HL-60 (cell line): ENCODE data around the gene HYCC1.

ENCODE experiments used
- DNase-seq, 2 experiments: peaks; one replicate each; pipeline ENCODE4 v3.0.0-alpha.2; 2010 to 2020; ENCODE audit warnings: low read depth in 1 of 2, low spot score in 1 of 2
- H3K27ac ChIP-seq: fragments of 250-450 bp; sonication (Bioruptor Pico); replicated peaks from 2 replicates; pipeline ENCODE4 v1.5.1; 2020; ENCODE audit warnings: mild to moderate bottlenecking, moderate library complexity
- H3K27me3 ChIP-seq: fragments of 250-450 bp; sonication (Bioruptor Pico); 2 replicates; pipeline ENCODE4 v1.5.1; 2021; ENCODE audit warnings: mild to moderate bottlenecking, moderate library complexity; ENCODE audit not compliant: insufficient read depth, poor library complexity, severe bottlenecking
- H3K4me3 ChIP-seq: replicated peaks from 2 replicates; pipeline ENCODE4 v1.5.1; 2011; ENCODE audit warnings: mild to moderate bottlenecking, control low read depth, low read length; ENCODE audit not compliant: insufficient read depth
- GABPA ChIP-seq: IDR thresholded peaks from 2 replicates; pipeline ENCODE4 v1.6.1; 2012; ENCODE audit warnings: low read depth
- POLR2AphosphoS5 ChIP-seq: IDR thresholded peaks from 2 replicates; pipeline ENCODE4 v1.6.1; 2012; ENCODE audit warnings: low read depth
- SPI1 ChIP-seq: IDR thresholded peaks from 2 replicates; pipeline ENCODE4 v1.6.1; 2012; ENCODE audit warnings: low read depth, mild to moderate bottlenecking, borderline replicate concordance
- TF ChIP-seq, protein P1 (sequence below): IDR thresholded peaks from one replicate; pipeline ENCODE4 v1.5.1; 2011; ENCODE audit warnings: low read length, control low read depth, inconsistent platforms; ENCODE audit not compliant: insufficient read depth
- TF ChIP-seq, protein P2 (sequence below): IDR thresholded peaks from 2 replicates; pipeline ENCODE4 v1.6.1; 2012; ENCODE audit warnings: low read depth; ENCODE audit not compliant: insufficient replicate concordance

The HYCC1 gene

DNA sequence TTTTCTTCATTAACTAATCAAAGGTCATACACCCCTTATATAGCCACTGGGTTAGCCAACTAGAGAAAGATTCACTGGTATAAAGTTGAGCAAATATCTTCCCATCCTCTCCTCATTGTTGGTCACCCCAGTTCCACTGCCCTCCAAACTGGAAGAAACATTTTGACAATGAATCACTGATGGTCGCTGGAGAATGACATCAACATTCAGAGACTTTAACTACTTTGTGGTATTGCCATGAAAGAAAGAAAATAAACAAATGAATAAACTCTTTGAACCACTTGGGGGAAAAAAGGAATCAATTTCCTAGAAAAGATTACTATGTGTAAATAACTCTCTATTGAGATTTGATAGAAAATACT, 23.4 kb downstream of the HYCC1 start:
- Histone ChIP-seq H3K4me3 (no peak overlapping the region), H3K27ac (no peak overlapping the region), H3K27me3 (no peaks in the 10 kb centered on the region)
- no peak for DNase-seq
- TF ChIP-seq, protein P1, sequence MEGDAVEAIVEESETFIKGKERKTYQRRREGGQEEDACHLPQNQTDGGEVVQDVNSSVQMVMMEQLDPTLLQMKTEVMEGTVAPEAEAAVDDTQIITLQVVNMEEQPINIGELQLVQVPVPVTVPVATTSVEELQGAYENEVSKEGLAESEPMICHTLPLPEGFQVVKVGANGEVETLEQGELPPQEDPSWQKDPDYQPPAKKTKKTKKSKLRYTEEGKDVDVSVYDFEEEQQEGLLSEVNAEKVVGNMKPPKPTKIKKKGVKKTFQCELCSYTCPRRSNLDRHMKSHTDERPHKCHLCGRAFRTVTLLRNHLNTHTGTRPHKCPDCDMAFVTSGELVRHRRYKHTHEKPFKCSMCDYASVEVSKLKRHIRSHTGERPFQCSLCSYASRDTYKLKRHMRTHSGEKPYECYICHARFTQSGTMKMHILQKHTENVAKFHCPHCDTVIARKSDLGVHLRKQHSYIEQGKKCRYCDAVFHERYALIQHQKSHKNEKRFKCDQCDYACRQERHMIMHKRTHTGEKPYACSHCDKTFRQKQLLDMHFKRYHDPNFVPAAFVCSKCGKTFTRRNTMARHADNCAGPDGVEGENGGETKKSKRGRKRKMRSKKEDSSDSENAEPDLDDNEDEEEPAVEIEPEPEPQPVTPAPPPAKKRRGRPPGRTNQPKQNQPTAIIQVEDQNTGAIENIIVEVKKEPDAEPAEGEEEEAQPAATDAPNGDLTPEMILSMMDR, result no peak
- no peak for TF ChIP-seq SPI1
- no peak for TF ChIP-seq GABPA
- no peak for TF ChIP-seq POLR2AphosphoS5
- TF ChIP-seq, protein P2, sequence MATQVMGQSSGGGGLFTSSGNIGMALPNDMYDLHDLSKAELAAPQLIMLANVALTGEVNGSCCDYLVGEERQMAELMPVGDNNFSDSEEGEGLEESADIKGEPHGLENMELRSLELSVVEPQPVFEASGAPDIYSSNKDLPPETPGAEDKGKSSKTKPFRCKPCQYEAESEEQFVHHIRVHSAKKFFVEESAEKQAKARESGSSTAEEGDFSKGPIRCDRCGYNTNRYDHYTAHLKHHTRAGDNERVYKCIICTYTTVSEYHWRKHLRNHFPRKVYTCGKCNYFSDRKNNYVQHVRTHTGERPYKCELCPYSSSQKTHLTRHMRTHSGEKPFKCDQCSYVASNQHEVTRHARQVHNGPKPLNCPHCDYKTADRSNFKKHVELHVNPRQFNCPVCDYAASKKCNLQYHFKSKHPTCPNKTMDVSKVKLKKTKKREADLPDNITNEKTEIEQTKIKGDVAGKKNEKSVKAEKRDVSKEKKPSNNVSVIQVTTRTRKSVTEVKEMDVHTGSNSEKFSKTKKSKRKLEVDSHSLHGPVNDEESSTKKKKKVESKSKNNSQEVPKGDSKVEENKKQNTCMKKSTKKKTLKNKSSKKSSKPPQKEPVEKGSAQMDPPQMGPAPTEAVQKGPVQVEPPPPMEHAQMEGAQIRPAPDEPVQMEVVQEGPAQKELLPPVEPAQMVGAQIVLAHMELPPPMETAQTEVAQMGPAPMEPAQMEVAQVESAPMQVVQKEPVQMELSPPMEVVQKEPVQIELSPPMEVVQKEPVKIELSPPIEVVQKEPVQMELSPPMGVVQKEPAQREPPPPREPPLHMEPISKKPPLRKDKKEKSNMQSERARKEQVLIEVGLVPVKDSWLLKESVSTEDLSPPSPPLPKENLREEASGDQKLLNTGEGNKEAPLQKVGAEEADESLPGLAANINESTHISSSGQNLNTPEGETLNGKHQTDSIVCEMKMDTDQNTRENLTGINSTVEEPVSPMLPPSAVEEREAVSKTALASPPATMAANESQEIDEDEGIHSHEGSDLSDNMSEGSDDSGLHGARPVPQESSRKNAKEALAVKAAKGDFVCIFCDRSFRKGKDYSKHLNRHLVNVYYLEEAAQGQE, result no peak

DNA sequence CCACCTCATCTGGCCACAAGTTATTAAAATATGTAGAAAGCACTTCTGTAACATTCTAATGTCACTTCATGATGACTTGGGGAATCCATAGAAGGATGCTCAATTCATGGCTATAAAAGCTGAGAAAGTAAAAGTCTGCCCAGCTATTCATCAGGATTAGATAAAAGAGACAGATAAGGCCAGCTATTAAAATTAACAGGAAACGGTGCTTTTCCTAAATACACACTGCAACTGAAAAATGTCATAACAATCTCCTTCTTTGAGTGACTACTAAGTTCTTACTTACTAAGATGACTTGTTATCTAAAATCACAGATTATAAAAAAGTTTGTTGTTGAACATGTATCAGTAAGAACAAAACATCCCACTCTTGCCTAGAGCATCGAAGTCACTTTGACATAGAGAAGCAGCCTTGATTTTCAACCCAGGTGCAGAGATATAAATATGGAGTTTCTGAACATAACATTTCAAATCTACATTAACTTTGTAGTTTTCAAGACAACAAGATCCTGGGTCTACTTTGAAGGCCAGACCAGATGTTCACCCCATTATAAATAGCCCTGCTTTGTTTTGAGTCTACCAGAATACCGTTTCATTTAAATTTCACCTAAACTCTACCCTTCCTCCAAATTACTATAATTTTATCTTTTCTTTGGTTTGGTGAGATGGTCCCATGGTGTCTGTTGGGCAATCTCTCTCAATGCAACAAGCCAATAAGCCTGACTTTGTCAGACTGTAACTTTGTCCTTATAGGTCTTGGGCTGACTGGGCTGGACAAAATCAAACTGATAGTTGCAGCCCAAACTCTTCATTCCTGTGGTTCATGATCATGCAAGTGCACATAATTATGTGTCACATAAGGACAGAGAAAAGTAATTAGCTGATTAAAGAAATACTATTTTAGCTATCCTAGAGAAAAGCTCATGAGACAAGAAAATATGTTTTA, 24.0 kb downstream of the HYCC1 start:
- H3K27ac ChIP-seq, result no peak overlapping the region
- H3K27me3 ChIP-seq, result no peaks in the 10 kb centered on the region
- no peak overlapping the region for H3K4me3 ChIP-seq
- TF ChIP-seq SPI1, result no peak
- DNase-seq, result no peak

DNA sequence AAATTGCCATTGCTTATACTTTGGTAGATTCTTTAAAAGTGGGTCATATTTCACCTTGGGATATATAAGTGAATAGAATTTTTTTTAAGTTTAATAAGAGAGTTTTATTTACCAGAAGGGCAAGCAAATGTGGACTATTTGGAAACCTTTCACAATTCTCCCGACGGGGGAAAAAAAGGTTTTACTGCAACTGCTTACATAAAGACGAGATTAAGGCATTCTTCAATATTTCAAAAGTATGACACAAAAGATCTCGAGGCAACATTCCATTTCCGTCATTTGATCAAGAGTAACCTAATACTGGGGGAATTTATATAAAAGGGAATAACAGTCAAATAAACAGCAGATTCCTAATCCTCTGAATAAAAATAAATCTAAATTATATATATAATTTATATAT, 28.5 kb downstream of the HYCC1 start:
- Histone ChIP-seq H3K4me3 (no peak overlapping the region), H3K27me3 (no peaks in the 10 kb centered on the region), H3K27ac (no peak overlapping the region)
- no peak for DNase-seq
- TF ChIP-seq, protein P1, result no peak
- no peak for TF ChIP-seq SPI1
- no peak for TF ChIP-seq POLR2AphosphoS5
- TF ChIP-seq, protein P2, result no peak
- no peak for TF ChIP-seq GABPA

DNA sequence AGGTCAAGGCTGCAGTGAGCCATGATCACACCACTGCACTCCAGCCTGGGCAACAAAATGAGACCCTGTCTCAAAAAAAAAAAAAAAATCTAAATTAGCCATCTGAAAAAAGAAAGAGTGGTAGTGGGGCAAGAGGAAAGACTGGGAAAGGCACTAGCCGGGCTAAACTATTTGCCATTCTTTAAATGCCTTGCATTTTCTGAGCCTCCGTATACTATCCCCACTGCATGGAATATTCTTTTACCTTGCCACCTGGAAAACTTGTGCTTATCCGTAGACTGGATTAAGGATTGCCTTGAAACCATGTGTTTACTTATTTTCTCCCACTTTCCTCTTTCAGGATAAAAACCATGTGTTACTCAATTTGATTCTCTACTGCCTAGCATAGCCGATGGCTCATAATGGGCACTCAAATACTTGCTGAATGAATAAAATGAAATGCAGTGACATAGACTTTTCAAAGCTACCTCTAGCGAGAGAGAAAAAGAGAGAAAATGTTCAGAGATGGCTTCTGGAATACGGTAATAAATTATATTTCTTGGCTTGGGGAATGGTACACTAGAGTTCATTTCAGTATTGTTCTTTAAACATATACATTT, 30.6 kb downstream of the HYCC1 start:
- no peak overlapping the region for H3K27ac ChIP-seq

More for the DNA sequence above, 30.6 kb downstream of the HYCC1 start:
- Histone ChIP-seq H3K4me3 (no peak overlapping the region), H3K27me3 (no peaks in the 10 kb centered on the region)
- TF ChIP-seq, protein P2, result no peak
- no peak for TF ChIP-seq SPI1
- TF ChIP-seq GABPA, result no peak
- no peak for TF ChIP-seq POLR2AphosphoS5
- TF ChIP-seq, protein P1, result no peak
- no peak for DNase-seq
